Naive thymus-derived CD8-positive, alpha-beta T cell (primary cell): ENCODE measurements around the gene LY6G5C. TPM values are rescaled to one million over a fixed set of nuclear protein-coding genes. Genes with fewer than 3 reads are reported as not detected.
A peak's percentile ranks its signal among the peaks of the same experiment; 100 is the strongest.

Source experiments
- ATAC-seq, 2 donors: fragments of 150-1000 bp; cut with Tn5 transposase in 1 of 2; sonication (Bioruptor Pico), chemical (Tn5 transposase) in 1 of 2; 1 replicate in 1 of 2; 2 replicates in 1 of 2; pipeline ENCODE4 v1.10.0; 2021; ENCODE audit warnings: mild to moderate bottlenecking in 2 of 2, moderate library complexity in 2 of 2
- POLR2A ChIA-PET: fragments of 350-600 bp; sonication (Branson Sonifier 250); formaldehyde crosslinking; loops from one replicate; lab custom pipeline; 2021; ENCODE audit warnings: antibody characterized with exemption; lab: Charles Lee
- DNase-seq, 10 donors: peaks; one replicate each; pipeline versions ENCODE4 v3.0.0 to v3.0.0-alpha.2; 2020 to 2022
- H3K27ac Mint-ChIP-seq, 10 donors: one replicate each; pipeline ENCODE4 v1.8.0; 2020 to 2022; ENCODE audit warnings: mild to moderate bottlenecking in 10 of 10, mixed read lengths in 10 of 10, moderate library complexity in 4 of 10, inconsistent platforms in 1 of 10
- H3K27me3 Mint-ChIP-seq, 5 donors: one replicate each; pipeline ENCODE4 v1.8.0; 2021 to 2022; ENCODE audit warnings: mixed read lengths in 5 of 5
- H3K36me3 Mint-ChIP-seq, 3 donors: one replicate each; pipeline ENCODE4 v1.8.0; 2020 to 2022; ENCODE audit warnings: mixed read lengths in 3 of 3, mild to moderate bottlenecking in 2 of 3, inconsistent platforms in 1 of 3
- H3K4me1 Mint-ChIP-seq, 4 donors: one replicate each; pipeline ENCODE4 v1.8.0; 2021 to 2022; ENCODE audit warnings: mixed read lengths in 4 of 4
- H3K4me3 Mint-ChIP-seq, 10 donors: one replicate each; pipeline ENCODE4 v1.8.0; 2020 to 2022; ENCODE audit warnings: mild to moderate bottlenecking in 10 of 10, mixed read lengths in 10 of 10, moderate library complexity in 6 of 10, inconsistent platforms in 1 of 10
- H3K9me3 Mint-ChIP-seq, 9 donors: one replicate each; pipeline ENCODE4 v1.8.0; 2020 to 2022; ENCODE audit warnings: mixed read lengths in 9 of 9, mild to moderate bottlenecking in 3 of 9, inconsistent platforms in 1 of 9, moderate library complexity in 1 of 9
- polyA plus RNA-seq, 3 donors: library from polyadenylated mRNA; unstranded; fragments of 300-500 nt; fragmentation: Illumina TruSeq; gene quantifications; one replicate each; pipeline ENCODE4 v1.2.3, GENCODE V29; 2021
- total RNA-seq, 8 experiments: library from RNA in 2 of 8; stranded (reverse) in 2 of 8; gene quantifications; one replicate each; pipeline ENCODE4 v1.2.3 and lab custom pipeline; 2021 to 2026

The LY6G5C gene
- total and polyA plus RNA-seq, 5 experiments from 2014 or later, result 4.4 to 7.9 (median 5.5) TPM

DNA sequence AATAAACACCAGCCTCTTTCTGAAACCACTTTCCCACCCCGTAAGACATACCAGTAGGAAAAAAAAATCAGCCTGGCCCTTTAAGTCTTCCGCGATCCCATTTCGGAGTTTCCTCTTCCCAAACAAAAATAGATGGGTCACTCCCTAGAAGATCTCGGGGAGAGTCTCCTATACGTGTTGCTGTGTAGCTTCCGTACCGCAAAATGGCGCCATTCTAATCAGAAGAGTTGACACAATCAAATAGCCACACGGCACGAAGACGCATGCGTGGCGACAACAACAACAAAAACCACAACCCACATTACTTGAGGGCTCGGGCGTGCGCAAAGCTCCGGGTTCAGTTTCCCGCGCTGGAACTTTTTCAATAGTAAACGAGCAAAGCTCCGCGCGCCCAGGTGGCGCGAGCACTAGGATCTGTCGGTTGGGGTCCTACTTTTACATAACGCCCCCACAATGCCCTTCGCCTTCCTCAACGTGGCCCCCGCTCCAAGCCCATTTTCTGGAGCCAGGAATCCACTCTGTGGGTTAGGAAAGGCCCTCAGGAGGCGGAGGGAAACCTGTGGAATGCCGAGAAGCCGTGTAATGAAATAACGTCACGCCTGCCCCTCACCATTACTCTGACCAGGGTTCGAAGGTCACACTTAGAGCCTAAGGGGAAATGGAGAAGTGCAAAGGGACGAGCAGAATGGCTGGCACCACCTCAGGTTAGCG lies 15.9 kb downstream of the LY6G5C start, which contains the start of gene GPANK1:
GPANK1 (minus strand) TSS at position 208 of the 711 bp plus-strand sequence. CDS start 519 bp downstream, outside the sequence.
- POLR2A ChIA-PET, result interaction anchor here (0.6 to 7.9 kb wide), 24 partner anchors 12 to 1602 kb away, joined by 3 to 223 read pairs (median 4); partner anchors contain the start of genes ABHD16A, APOM, ATF6B and BAG6
- DNase-seq (peak; percentile 74 to 95 (median 88)), ATAC-seq (peak; percentile 41 to 43)
- Mint-ChIP-seq H3K9me3 (no peaks in the 10 kb centered on the region), H3K36me3 (peaks cover 0 to 57% (median 9%) of the 10 kb centered on the region in 3 donors), H3K27ac (peak within 1 kb of the TSS; percentile 96 to 99 (median 98)), H3K4me1 (peaks cover 23 to 80% (median 71%) of the 10 kb centered on the region in 4 donors), H3K27me3 (no peaks in the 10 kb centered on the region), H3K4me3 (peak within 1 kb of the TSS; percentile 93 to 100 (median 97))

DNA sequence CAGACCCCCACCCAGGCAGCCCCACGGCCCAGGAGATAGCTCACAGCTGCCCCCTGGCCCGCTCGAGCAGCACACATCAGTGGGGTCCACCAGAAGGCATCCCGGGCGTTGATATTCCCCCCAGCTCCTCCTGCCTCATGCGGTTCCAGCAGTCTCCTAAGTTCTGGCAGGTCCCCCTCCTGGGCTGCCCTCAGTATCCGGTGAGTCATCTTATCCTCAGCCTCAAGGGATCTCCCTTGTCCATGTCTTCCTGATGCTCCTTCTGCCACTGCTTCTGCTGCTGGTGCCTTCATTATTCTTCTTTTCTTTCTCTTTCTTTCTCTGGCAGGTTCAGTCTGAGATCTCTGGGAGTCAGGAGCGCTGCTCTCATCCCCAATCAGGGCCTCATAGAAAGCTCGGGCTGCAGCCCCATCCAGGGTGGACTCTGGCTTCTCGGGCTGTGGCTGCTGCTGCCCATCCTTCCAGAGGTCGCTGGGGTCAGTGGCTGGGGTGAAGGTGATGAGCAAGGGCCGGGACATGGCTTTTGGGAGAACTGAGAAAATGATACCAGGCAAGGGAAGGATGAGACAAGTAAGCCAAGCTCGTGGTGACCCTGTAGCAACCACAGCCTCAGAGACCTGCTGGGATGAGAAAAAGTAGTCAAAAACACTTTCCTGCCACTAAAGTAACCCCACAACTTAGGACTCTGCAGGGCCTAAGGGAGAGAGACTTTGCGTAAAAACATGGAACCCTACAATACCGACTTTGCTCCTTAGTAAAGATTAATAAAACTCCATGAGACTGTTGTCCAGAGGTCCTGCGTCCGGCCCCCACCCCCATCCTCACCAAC lies 16.7 kb downstream of the LY6G5C start:
- POLR2A ChIA-PET, result interaction anchor here (0.6 to 7.9 kb wide), 27 partner anchors 11 to 1607 kb away, joined by 3 to 223 read pairs (median 3); partner anchors contain the start of genes ABHD16A, APOM, ATF6B and BAG6
- peaks cover 0 to 49% (median 10%) of the 10 kb centered on the region in 3 donors for H3K36me3 Mint-ChIP-seq
- H3K9me3 Mint-ChIP-seq, result no peaks in the 10 kb centered on the region
- DNase-seq (no peak), ATAC-seq (no peak)
- peak overlapping the region; percentile 96 to 99 (median 98) for H3K27ac Mint-ChIP-seq
- H3K4me3 Mint-ChIP-seq, result peak overlapping the region; percentile 93 to 100 (median 97)
- no peaks in the 10 kb centered on the region for H3K27me3 Mint-ChIP-seq
- H3K4me1 Mint-ChIP-seq, result peaks cover 30 to 87% (median 77%) of the 10 kb centered on the region in 4 donors

DNA sequence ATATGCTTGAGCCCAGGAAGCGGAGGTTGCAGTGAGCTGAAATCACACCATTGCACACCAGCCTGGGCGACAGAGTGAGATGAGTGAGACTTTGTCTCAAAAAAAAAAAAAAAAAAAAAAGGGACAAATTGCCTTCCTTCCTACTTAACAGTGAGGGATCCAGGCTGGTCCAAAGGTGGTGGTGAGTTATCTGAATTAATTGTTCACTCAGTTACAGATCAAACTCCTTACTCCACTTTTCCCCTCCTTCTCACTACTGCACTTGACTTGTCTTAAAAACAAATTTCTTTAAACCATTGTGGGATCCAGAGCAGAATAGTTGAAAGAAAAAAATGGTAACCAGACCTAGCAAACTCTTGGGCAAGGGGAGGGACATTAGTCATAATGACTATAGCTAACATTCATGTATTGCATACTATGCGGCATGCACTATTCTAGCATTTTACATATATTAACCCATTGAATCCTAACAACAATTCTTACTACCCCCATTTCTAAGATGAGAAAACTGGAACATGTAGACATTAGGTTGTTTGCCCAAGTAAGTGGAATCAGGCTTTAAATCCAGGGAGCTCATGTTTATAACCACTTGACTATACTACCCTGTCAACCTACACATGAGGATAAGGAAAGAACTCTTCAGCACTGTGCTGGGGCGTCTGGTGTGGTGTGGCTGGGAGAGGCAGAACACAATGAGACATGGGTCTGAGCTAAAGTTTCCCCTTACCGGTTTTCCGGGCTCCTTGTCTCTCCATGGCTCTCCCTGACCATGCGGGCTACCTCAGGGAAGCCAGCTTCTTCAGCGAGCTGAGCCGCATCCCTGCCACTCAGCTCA lies 17.5 kb downstream of the LY6G5C start:
- Mint-ChIP-seq H3K27me3 (no peaks in the 10 kb centered on the region), H3K9me3 (no peaks in the 10 kb centered on the region), H3K4me3 (peak overlapping the region; percentile 93 to 100 (median 97)), H3K4me1 (peaks cover 35 to 90% (median 81%) of the 10 kb centered on the region in 4 donors), H3K27ac (peak overlapping the region; percentile 73 to 99 (median 98)), H3K36me3 (peaks cover 0 to 45% (median 10%) of the 10 kb centered on the region in 3 donors)
- DNase-seq (no peak), ATAC-seq (no peak)
- POLR2A ChIA-PET, result interaction anchor here (0.6 to 7.9 kb wide), 8 partner anchors 10 to 201 kb away, joined by 3 to 223 read pairs (median 4); partner anchors contain the start of genes ABHD16A, APOM, BAG6 and DDX39B

DNA sequence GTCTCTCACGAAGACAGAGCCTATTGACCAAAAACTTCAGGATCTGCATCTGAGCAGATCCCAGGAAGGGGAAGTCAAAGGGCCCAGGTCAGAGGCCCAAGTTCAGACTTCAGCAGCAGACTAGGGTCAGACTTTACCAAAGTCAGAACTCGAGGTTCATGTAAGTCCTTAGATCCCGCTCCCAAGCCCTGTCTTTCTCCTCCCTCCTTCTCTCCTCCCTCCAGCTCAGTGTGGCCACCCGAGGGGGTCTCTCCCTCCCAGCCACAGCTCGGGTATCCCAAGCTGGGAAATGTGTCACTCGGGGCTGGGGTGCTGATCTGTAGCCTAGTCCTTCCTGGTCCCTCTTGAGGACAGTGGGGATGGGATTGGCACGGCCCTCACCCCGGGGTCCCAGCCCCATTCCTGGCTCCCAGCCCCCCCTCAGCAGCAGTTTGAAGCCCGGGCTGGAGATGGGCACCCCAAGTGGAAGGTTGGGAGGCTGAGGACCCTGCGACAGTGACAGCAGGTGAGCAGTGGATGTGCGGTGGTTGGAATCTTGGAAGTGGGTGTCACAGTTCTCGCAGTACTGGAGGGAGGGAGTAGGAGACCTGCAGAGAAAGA lies 18.6 kb downstream of the LY6G5C start:
- Mint-ChIP-seq H3K4me1 (peaks cover 40 to 91% (median 82%) of the 10 kb centered on the region in 4 donors), H3K27ac (peak overlapping the region in 9 of 10 donors; percentile 52 to 92 (median 70)), H3K36me3 (peaks cover 0 to 42% (median 3%) of the 10 kb centered on the region in 3 donors), H3K4me3 (peak overlapping the region; percentile 36 to 95 (median 69)), H3K9me3 (no peaks in the 10 kb centered on the region), H3K27me3 (no peaks in the 10 kb centered on the region)
- no peak for ATAC-seq
- DNase-seq, result no peak
- POLR2A ChIA-PET, result interaction anchor here (0.6 to 7.9 kb wide), 7 partner anchors 9 to 203 kb away, joined by 3 to 223 read pairs (median 3); partner anchors contain the start of genes ABHD16A, APOM and BAG6

DNA sequence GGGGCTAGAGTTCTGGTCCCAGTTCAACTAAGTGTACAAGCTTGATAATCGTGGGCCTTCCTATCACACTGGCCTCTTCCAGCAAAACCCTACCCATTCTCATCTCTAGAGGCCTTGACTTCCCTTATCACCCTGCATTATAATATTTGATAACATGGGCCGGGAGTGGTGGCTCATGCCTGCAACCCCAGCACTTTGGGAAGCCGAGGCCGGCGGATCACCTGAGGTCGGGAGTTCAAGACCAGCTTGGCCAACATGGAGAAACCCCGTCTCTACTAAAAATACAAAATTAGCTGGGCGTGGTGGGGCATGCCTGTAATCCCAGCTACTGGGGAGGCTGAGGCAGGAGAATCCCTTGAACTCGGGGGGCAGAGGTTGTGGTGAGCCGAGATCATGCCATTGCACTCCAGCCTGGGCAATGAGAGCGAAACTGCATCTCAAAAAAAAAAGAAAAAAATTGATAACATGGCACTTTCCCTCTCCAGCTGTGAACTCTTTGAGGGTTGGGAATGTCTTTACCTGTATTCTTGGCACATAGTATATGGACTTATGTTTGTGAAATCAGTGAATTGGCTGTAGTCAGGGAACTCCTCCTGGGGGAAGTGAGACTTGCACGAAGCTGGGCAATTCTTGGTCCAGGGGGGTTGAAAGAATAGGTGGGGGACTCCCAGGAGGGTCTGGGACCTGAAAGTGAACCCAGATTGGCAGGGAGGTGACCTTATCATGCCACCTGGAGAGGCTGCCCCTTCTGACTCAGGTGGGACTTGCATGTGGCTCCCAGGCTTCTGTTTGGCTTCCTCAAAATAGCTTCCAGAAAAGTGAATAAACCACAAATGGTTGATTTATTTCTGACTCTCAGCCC lies 19.4 kb downstream of the LY6G5C start:
- peak overlapping the region; percentile 72 to 93 (median 90) for H3K27ac Mint-ChIP-seq
- H3K4me1 Mint-ChIP-seq, result peaks cover 40 to 89% (median 83%) of the 10 kb centered on the region in 4 donors
- peaks cover 0 to 40% (median 4%) of the 10 kb centered on the region in 3 donors for H3K36me3 Mint-ChIP-seq

DNA sequence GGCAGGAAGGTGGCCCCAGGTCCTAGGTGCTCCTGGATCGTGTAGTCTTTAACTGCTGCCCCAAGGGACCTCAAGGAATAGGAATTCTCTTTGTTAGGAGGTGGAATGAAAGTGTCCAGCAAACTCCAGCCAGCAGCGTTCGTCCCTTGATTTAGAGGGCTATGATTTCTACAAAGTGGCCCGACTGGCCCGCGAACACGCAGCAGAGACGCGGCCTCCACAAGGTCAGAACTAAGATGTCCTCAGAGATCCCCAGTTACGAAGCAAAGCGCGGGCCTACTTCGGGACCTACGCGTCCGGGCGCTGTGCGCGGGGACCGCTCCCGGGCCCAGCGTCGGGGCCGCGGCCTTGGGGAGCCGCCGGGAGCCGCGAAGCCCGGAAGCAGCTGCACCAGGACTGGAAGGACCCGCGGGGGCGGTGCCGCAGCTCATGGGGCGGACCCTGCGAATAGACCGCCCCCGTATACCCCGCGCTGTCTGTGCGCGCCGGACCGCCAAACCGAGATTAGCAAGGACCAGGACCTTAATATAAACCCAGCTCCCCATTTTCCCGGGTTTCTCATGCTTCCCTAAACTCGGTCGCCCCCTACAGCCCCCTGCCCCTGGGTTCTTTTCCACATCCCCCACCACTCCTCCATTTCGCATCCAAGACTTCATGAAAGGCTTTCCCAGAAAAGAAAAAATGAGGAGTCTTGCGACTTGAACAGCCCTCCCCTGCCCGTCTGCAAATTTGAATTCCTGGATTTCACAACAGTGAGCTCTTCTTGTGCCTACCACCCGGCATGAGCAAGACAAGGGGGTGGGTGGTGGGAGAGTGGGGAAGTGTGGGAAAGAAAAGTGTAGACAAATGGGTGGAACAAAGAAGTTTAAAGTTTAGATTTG lies 20.2 kb downstream of the LY6G5C start, which contains the start of gene C6orf47:
C6orf47 (minus strand) TSS at position 398 of the 881 bp plus-strand sequence. CDS start 831 bp downstream, outside the sequence.
- peak within 1 kb of the TSS; percentile 84 to 93 (median 90) for H3K27ac Mint-ChIP-seq
- peak; percentile 57 to 74 for ATAC-seq
- DNase-seq, result peak; percentile 59 to 81 (median 69)
- peaks cover 39 to 89% (median 83%) of the 10 kb centered on the region in 4 donors for H3K4me1 Mint-ChIP-seq
- POLR2A ChIA-PET, result interaction anchor here (0.5 to 7.9 kb wide), 18 partner anchors 8 to 753 kb away, joined by 3 to 223 read pairs (median 4); partner anchors contain the start of genes ABHD16A, APOM, BAG6 and DDX39B
- H3K27me3 Mint-ChIP-seq, result no peaks in the 10 kb centered on the region
- no peaks in the 10 kb centered on the region for H3K9me3 Mint-ChIP-seq
- H3K4me3 Mint-ChIP-seq, result peak within 1 kb of the TSS; percentile 85 to 95 (median 93)
- peaks cover 0 to 42% (median 5%) of the 10 kb centered on the region in 3 donors for H3K36me3 Mint-ChIP-seq

More for the DNA sequence above, 19.4 kb downstream of the LY6G5C start:
- H3K4me3 Mint-ChIP-seq, result peak overlapping the region; percentile 80 to 95 (median 93)
- POLR2A ChIA-PET, result interaction anchor here (0.7 to 7.9 kb wide), 19 partner anchors 9 to 754 kb away, joined by 3 to 223 read pairs (median 3); partner anchors contain the start of genes ABHD16A, APOM, BAG6 and DDX39B
- DNase-seq (no peak), ATAC-seq (no peak)
- H3K27me3 Mint-ChIP-seq, result no peaks in the 10 kb centered on the region
- no peaks in the 10 kb centered on the region for H3K9me3 Mint-ChIP-seq

DNA sequence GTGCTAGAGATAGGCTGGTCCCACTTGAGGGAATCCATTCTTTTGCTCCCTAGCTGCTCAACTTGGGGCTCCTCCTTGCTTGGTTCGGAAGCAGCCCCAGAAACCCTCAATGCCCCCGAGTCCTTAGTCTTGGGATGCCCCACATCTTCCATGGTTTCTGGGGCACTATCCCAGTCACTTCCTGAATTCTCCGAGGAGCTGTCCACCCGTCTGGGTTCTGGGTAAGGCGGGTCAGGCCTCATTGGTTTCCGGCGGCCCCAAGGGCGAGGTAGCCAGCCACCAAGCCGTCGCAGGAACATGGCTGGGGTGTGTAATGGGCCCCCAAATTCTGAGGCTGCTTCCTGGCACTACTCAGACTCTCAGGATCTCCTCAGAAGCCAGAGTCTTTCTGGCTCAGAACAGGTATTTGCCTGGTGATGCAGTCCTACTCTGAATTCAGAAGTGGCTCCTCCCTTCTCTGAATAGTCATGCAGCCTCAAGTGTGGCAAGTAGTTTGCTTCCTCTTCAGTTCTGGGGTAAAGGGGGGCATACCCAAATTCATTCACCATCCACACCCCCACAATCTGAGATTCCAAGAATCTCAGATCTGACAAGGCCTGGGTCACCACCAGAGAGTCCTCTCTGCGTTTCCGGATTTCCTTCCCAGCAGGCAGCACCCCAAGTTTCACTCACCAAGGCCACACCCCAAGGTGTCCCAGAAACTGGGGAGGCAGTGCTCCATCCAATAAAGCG lies 21.1 kb downstream of the LY6G5C start:
- peak overlapping the region; percentile 84 to 93 (median 90) for H3K27ac Mint-ChIP-seq
- peak; percentile 40 to 59 for ATAC-seq
- peaks cover 0 to 45% (median 5%) of the 10 kb centered on the region in 3 donors for H3K36me3 Mint-ChIP-seq
- H3K9me3 Mint-ChIP-seq, result no peaks in the 10 kb centered on the region
- H3K27me3 Mint-ChIP-seq, result no peaks in the 10 kb centered on the region
- H3K4me3 Mint-ChIP-seq, result peak overlapping the region; percentile 85 to 95 (median 93)
- peaks cover 42 to 90% (median 87%) of the 10 kb centered on the region in 4 donors for H3K4me1 Mint-ChIP-seq
- peak in 7 of 10 donors; percentile 8 to 47 (median 26) for DNase-seq
- POLR2A ChIA-PET, result interaction anchor here (0.5 to 7.9 kb wide), 12 partner anchors 7 to 299 kb away, joined by 3 to 223 read pairs (median 4); partner anchors contain the start of genes ABHD16A, APOM, BAG6 and NELFE

DNA sequence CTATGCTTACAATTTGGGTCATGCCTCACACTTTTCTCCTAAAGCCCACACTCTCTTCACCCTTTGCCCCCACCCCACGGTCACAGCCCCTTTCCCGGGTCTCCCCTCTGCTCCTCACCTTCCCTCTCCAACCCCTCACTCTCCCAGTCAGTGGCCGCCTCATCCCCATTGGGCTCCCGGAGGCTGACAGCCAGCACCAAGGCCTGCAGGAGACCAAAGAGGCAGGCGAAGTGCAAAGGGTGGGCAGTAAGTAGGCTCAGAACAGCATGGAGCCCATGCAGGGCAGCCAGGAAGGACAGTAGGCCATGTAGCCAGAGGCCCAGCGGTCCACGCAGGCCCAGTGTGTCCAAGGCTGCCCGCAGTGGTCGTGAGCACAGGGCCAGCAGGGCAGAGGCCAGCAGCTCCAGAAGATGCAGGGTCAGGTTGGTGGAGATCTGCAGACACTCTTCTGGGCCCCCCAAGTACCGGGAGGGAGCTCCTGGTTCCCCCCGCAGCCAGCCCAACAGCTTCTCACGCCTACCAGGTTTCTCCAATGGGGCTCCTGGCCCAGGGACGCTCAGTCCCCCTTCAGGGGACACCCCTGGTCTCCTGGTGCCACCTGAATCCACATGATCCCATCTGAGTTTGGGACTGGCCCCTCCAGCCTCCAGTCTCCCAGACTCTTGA lies 21.8 kb downstream of the LY6G5C start:
- Mint-ChIP-seq H3K36me3 (peaks cover 0 to 41% (median 5%) of the 10 kb centered on the region in 3 donors), H3K4me1 (peaks cover 36 to 85% (median 80%) of the 10 kb centered on the region in 4 donors), H3K4me3 (peak overlapping the region; percentile 85 to 95 (median 93)), H3K27ac (peak overlapping the region in 9 of 10 donors; percentile 65 to 92 (median 89)), H3K27me3 (no peaks in the 10 kb centered on the region), H3K9me3 (no peaks in the 10 kb centered on the region)
- DNase-seq (no peak), ATAC-seq (no peak)
- POLR2A ChIA-PET, result interaction anchor here (0.6 to 0.7 kb wide), 6 partner anchors 54 to 228 kb away, joined by 3 to 5 read pairs (median 4); no protein-coding TSS in a partner anchor
